ENCODE measurements around the gene AKR1C4. TPM values are rescaled to one million over a fixed set of nuclear protein-coding genes. Genes with fewer than 3 reads are reported as not detected.

AKR1C4 gene
- total and polyA plus RNA-seq, 2 donors from 2014 or later = not detected

GRCh38 chr10:5147981-5148677 is 48.5 kb upstream of the AKR1C4 start:
- no peak for TF ChIP-seq CTCF (IDR thresholded peaks at IDR 0.05; ENCODE audit: borderline replicate concordance, extremely low read depth, insufficient read depth)

GRCh38 chr10:5148678-5149032 is 48.0 kb upstream of the AKR1C4 start:
- no peak for TF ChIP-seq CTCF (IDR thresholded peaks at IDR 0.05; ENCODE audit: borderline replicate concordance, extremely low read depth, insufficient read depth)

More at GRCh38 chr10:5147981-5148677, 48.5 kb upstream of the AKR1C4 start:
- Histone ChIP-seq H3K4me1 (ENCODE audit: control insufficient read depth in 2 of 3, insufficient read depth in 2 of 3, low read depth in 1 of 3, low read length in 3 of 3) (peaks cover 0 to 16% (median 0%) of the 10 kb centered on the region in 3 donors), H3K9me3 (ENCODE audit: control insufficient read depth in 2 of 3, insufficient read depth in 1 of 3, low read length in 3 of 3) (no peaks in the 10 kb centered on the region), H3K27me3 (ENCODE audit: control insufficient read depth, insufficient read depth, low read length) (no peaks in the 10 kb centered on the region), H3K27ac (ENCODE audit: low read depth in 2 of 2, low read length in 2 of 2) (peak overlapping the region; percentile 20 to 64), H3K9ac (ENCODE audit: low read length in 3 of 3) (no peak overlapping the region), H3K36me3 (ENCODE audit: control insufficient read depth in 2 of 3, insufficient read depth in 3 of 3, low read length in 3 of 3) (no peaks in the 10 kb centered on the region), H3K4me3 (ENCODE audit: low read length in 3 of 3) (no peak overlapping the region)
- no peak for FAIRE-seq
- no peak for DNase-seq
- intact Hi-C loops (cut with DNase I) = no loop called here

GRCh38 chr10:5151076-5151475 is 45.6 kb upstream of the AKR1C4 start:
- Histone ChIP-seq H3K9ac (ENCODE audit: low read length in 3 of 3) (no peak overlapping the region), H3K27ac (ENCODE audit: low read depth in 2 of 2, low read length in 2 of 2) (no peak overlapping the region), H3K9me3 (ENCODE audit: control insufficient read depth in 2 of 3, insufficient read depth in 1 of 3, low read length in 3 of 3) (no peaks in the 10 kb centered on the region), H3K4me3 (ENCODE audit: low read length in 3 of 3) (no peak overlapping the region), H3K27me3 (ENCODE audit: control insufficient read depth, insufficient read depth, low read length) (no peaks in the 10 kb centered on the region), H3K4me1 (ENCODE audit: control insufficient read depth in 2 of 3, insufficient read depth in 2 of 3, low read depth in 1 of 3, low read length in 3 of 3) (peaks cover 0 to 16% (median 0%) of the 10 kb centered on the region in 3 donors), H3K36me3 (ENCODE audit: control insufficient read depth in 2 of 3, insufficient read depth in 3 of 3, low read length in 3 of 3) (no peaks in the 10 kb centered on the region)
- no peak for TF ChIP-seq CTCF (IDR thresholded peaks at IDR 0.05; ENCODE audit: borderline replicate concordance, extremely low read depth, insufficient read depth)
- DNase-seq (no peak), FAIRE-seq (no peak)
- intact Hi-C loops (cut with DNase I) = no loop called here

More at GRCh38 chr10:5148678-5149032, 48.0 kb upstream of the AKR1C4 start:
- peaks cover 0 to 16% (median 0%) of the 10 kb centered on the region in 3 donors for H3K4me1 ChIP-seq (ENCODE audit: control insufficient read depth in 2 of 3, insufficient read depth in 2 of 3, low read depth in 1 of 3, low read length in 3 of 3)
- no peak overlapping the region for H3K9ac ChIP-seq (ENCODE audit: low read length in 3 of 3)
- intact Hi-C loops (cut with DNase I) = no loop called here
- FAIRE-seq (no peak), DNase-seq (no peak)
- no peaks in the 10 kb centered on the region for H3K9me3 ChIP-seq (ENCODE audit: control insufficient read depth in 2 of 3, insufficient read depth in 1 of 3, low read length in 3 of 3)
- H3K36me3 ChIP-seq (ENCODE audit: control insufficient read depth in 2 of 3, insufficient read depth in 3 of 3, low read length in 3 of 3) = no peaks in the 10 kb centered on the region
- H3K27me3 ChIP-seq (ENCODE audit: control insufficient read depth, insufficient read depth, low read length) = no peaks in the 10 kb centered on the region
- no peak overlapping the region for H3K4me3 ChIP-seq (ENCODE audit: low read length in 3 of 3)
- H3K27ac ChIP-seq (ENCODE audit: low read depth in 2 of 2, low read length in 2 of 2) = no peak overlapping the region
